ENCODE data around the gene MVP.
A peak's percentile ranks its signal among the peaks of the same experiment; 100 is the strongest.

MVP gene

GRCh38 chr16:29804455-29805231 lies 15.6 kb upstream of the MVP start:
- no peak for DNase-seq

GRCh38 chr16:29805232-29806098 lies 14.8 kb upstream of the MVP start:
- DNase-seq, result peak; percentile 95

- no peak for DNase-seq
Observed at GRCh38 chr16:29806099-29806579, 14.1 kb upstream of the MVP start, which contains the start of gene MAZ. Gene MAZ, plus strand, starts transcription at chr16:29806529. Its CDS starts 173 bp downstream, at chr16:29806702.

- DNase-seq, result peak; percentile 49
Observed at GRCh38 chr16:29806641-29807425, 13.4 kb upstream of the MVP start.

- DNase-seq, result peak; percentile 71
Observed at GRCh38 chr16:29807426-29808218, 12.6 kb upstream of the MVP start.

GRCh38 chr16:29808219-29808900 lies 11.9 kb upstream of the MVP start:
- DNase-seq, result no peak

GRCh38 chr16:29809031-29809747 lies 11.1 kb upstream of the MVP start:
- DNase-seq, result no peak

- DNase-seq, result no peak
Observed at GRCh38 chr16:29809850-29810698, 10.2 kb upstream of the MVP start.

- no peak for DNase-seq
Observed at GRCh38 chr16:29810699-29811169, 9.5 kb upstream of the MVP start.

GRCh38 chr16:29811170-29811895 lies 8.9 kb upstream of the MVP start:
- peak; percentile 86 for DNase-seq

GRCh38 chr16:29811896-29812665 lies 8.2 kb upstream of the MVP start, which contains the start of gene PRRT2:
Gene PRRT2, plus strand, starts transcription at chr16:29812193. Its CDS starts 862 bp downstream, at chr16:29813055.
- peak; percentile 38 for DNase-seq

- no peak for DNase-seq
Observed at GRCh38 chr16:29812754-29813643, 7.3 kb upstream of the MVP start.

GRCh38 chr16:29813644-29814562 lies 6.4 kb upstream of the MVP start:
- no peak for DNase-seq

GRCh38 chr16:29814592-29814991 lies 5.7 kb upstream of the MVP start:
- no peak for DNase-seq

GRCh38 chr16:29815032-29815721 lies 5.1 kb upstream of the MVP start:
- no peak for DNase-seq

Measured in NCI-H446 treated with DMSO at 0.1 percent for 48 hours (cell line).